Colonic mucosa (tissue), 4 donors: Measurements from ENCODE around the gene STEAP1B. TPM values are rescaled to one million over a fixed set of nuclear protein-coding genes. Genes with fewer than 3 reads are reported as not detected.

Source experiments
- DNase-seq: peaks from one replicate; pipeline ENCODE4 v3.0.0-alpha.2; 2020
- H3K27ac ChIP-seq: fragments of 200-600 bp; one replicate; pipeline ENCODE4 v1.8.0; 2021
- H3K27me3 ChIP-seq: fragments of 200-600 bp; one replicate; pipeline ENCODE4 v1.8.0; 2021
- H3K36me3 ChIP-seq: fragments of 200-600 bp; one replicate; pipeline ENCODE4 v1.8.0; 2021
- H3K4me1 ChIP-seq: fragments of 200-600 bp; one replicate; pipeline ENCODE4 v1.8.0; 2021; ENCODE audit warnings: mild to moderate bottlenecking
- H3K4me3 ChIP-seq: fragments of 200-600 bp; one replicate; pipeline ENCODE4 v1.8.0; 2021
- H3K9ac ChIP-seq, 2 donors: one replicate each; pipeline ENCODE4 v1.7.0; 2013; ENCODE audit warnings: control low read depth in 2 of 2, low read depth in 2 of 2, low read length in 2 of 2
- H3K9me3 ChIP-seq: fragments of 200-600 bp; one replicate; pipeline ENCODE4 v1.8.0; 2021
- CTCF ChIP-seq: fragments of 200-600 bp; IDR thresholded peaks from one replicate; pipeline ENCODE4 v1.8.0; 2022; ENCODE audit warnings: antibody characterized with exemption, mild to moderate bottlenecking
- intact Hi-C: fragments of 100-400 bp; cut with DNase I; formaldehyde crosslinking; loops from one replicate; pipeline ENCODE4 v1.14.1; 2022
- total RNA-seq, 2 donors: library from RNA; stranded (reverse); fragmentation: NEBNext Ultra II Directional in 1 of 2; extraction: Animal tissue kit (Norgen Biotek cat#: 25700) in 1 of 2; gene quantifications; one replicate each; pipeline ENCODE4 v1.2.1, GENCODE V29; 2021
- donor health status: healthy.
- donor health status: DM: no; HTN: no; CAD: no.
- donor health status: DM: no; HTN: no; CAD: no.

STEAP1B gene
- total RNA-seq, 2 donors from 2014 or later = 0.21 to 0.30 TPM

GRCh38 chr7:22477876-22478450 lies 22.0 kb downstream of the STEAP1B start:
- H3K36me3 ChIP-seq = no peaks in the 10 kb centered on the region
- no peak overlapping the region for H3K27ac ChIP-seq
- intact Hi-C loops = no loop called here
- no peak for DNase-seq
- no peak overlapping the region for H3K9ac ChIP-seq
- H3K4me3 ChIP-seq = no peak overlapping the region
- H3K4me1 ChIP-seq = no peaks in the 10 kb centered on the region
- H3K27me3 ChIP-seq = no peaks in the 10 kb centered on the region
- no peaks in the 10 kb centered on the region for H3K9me3 ChIP-seq
- TF ChIP-seq CTCF = no peak

GRCh38 chr7:22477262-22477661 lies 22.7 kb downstream of the STEAP1B start:
- no peak overlapping the region for H3K4me3 ChIP-seq
- H3K9ac ChIP-seq = no peak overlapping the region
- no peaks in the 10 kb centered on the region for H3K4me1 ChIP-seq
- H3K36me3 ChIP-seq = no peaks in the 10 kb centered on the region
- DNase-seq = no peak
- H3K9me3 ChIP-seq = no peaks in the 10 kb centered on the region
- intact Hi-C loops = no loop called here
- no peaks in the 10 kb centered on the region for H3K27me3 ChIP-seq
- no peak overlapping the region for H3K27ac ChIP-seq
- TF ChIP-seq CTCF = no peak

- Histone ChIP-seq H3K4me3 (no peak overlapping the region), H3K27me3 (no peaks in the 10 kb centered on the region), H3K27ac (no peak overlapping the region), H3K4me1 (no peaks in the 10 kb centered on the region), H3K36me3 (no peaks in the 10 kb centered on the region), H3K9ac (no peak overlapping the region), H3K9me3 (no peaks in the 10 kb centered on the region)
- no peak for DNase-seq
- intact Hi-C loops = no loop called here
- no peak for TF ChIP-seq CTCF
These were observed 23.2 kb downstream of the STEAP1B start for GRCh38 chr7:22476824-22477223.

GRCh38 chr7:22474645-22475044 lies 25.3 kb downstream of the STEAP1B start:
- no peaks in the 10 kb centered on the region for H3K27me3 ChIP-seq
- no peak overlapping the region for H3K4me3 ChIP-seq
- H3K36me3 ChIP-seq = no peaks in the 10 kb centered on the region
- TF ChIP-seq CTCF = no peak
- no peaks in the 10 kb centered on the region for H3K4me1 ChIP-seq
- no peak for DNase-seq
- intact Hi-C loops = no loop called here
- no peaks in the 10 kb centered on the region for H3K9me3 ChIP-seq
- H3K9ac ChIP-seq = no peak overlapping the region
- no peak overlapping the region for H3K27ac ChIP-seq

GRCh38 chr7:22470981-22471380 lies 29.0 kb downstream of the STEAP1B start:
- Histone ChIP-seq H3K27me3 (no peaks in the 10 kb centered on the region), H3K9me3 (no peaks in the 10 kb centered on the region), H3K9ac (no peak overlapping the region), H3K4me1 (no peaks in the 10 kb centered on the region), H3K36me3 (no peaks in the 10 kb centered on the region), H3K4me3 (no peak overlapping the region), H3K27ac (no peak overlapping the region)
- no peak for DNase-seq
- no peak for TF ChIP-seq CTCF
- intact Hi-C loops = no loop called here
